Thyroid gland (tissue), 4 donors: ENCODE data around the gene FOXD2. TPM values are rescaled to one million over a fixed set of nuclear protein-coding genes. Genes with fewer than 3 reads are reported as not detected.

Experiments
- DNase-seq, 2 donors: peaks; one replicate each; pipeline ENCODE4 v3.0.0-alpha.2; 2019
- H3K27ac ChIP-seq, 3 donors: fragments of 200-600 bp; sonication (generic); 1 replicate in 2 of 3; 2 replicates in 1 of 3; pipeline ENCODE4 v1.5.1; 2016 to 2019; ENCODE audit warnings: mild to moderate bottlenecking in 1 of 3, moderate library complexity in 1 of 3
- H3K27me3 ChIP-seq: fragments of 200-600 bp; sonication (generic); one replicate; pipeline ENCODE4 v1.5.1; 2019
- H3K36me3 ChIP-seq, 2 donors: fragments of 200-600 bp; sonication (generic); one replicate each; pipeline ENCODE4 v1.5.1; 2016 to 2019
- H3K4me1 ChIP-seq, 2 donors: fragments of 200-600 bp; sonication (generic); one replicate each; pipeline ENCODE4 v1.5.1; 2017 to 2019
- H3K4me3 ChIP-seq, 3 donors: fragments of 200-600 bp; sonication (generic); replicated peaks in 1 of 3; 1 replicate in 2 of 3; 2 replicates in 1 of 3; pipeline ENCODE4 v1.5.1; 2016; ENCODE audit warnings: mild to moderate bottlenecking in 1 of 3
- H3K9me3 ChIP-seq: fragments of 200-600 bp; sonication (generic); one replicate; pipeline ENCODE4 v1.5.1; 2017
- CTCF ChIP-seq, 6 experiments: fragments of 200-600 bp in 3 of 6; fragments of 450-650 bp in 3 of 6; sonication (generic) in 3 of 6; IDR thresholded peaks; one replicate each; pipeline ENCODE4 v1.5.1; 2016 to 2019; ENCODE audit warnings: antibody characterized with exemption in 6 of 6, mild to moderate bottlenecking in 2 of 6, inconsistent platforms in 1 of 6, moderate library complexity in 1 of 6
- POLR2A ChIP-seq, 2 donors: fragments of 450-650 bp; IDR thresholded peaks; one replicate each; pipeline ENCODE4 v1.6.1; 2017; ENCODE audit warnings: antibody characterized with exemption in 2 of 2, mild to moderate bottlenecking in 2 of 2, moderate library complexity in 1 of 2
- WGBS, 2 donors: methylation state at CpG; one replicate each; pipeline ENCODE4 v1.1.5; 2017; 5-methylcytosine and 5-hydroxymethylcytosine counted together
- intact Hi-C: fragments of 100-400 bp; cut with DNase I; formaldehyde crosslinking; loops from one replicate; pipeline ENCODE4 v1.15.1; 2023
- total RNA-seq, 4 donors: library from RNA; depleted of rRNA; stranded (reverse); fragments of >200 nt; gene quantifications; one replicate each; pipeline ENCODE4 v1.2.3, GENCODE V29; 2016

The FOXD2 gene
- total RNA-seq, 4 donors from 2014 or later: 0.11 to 0.54 TPM; not detected in 2

GRCh38 chr1:47432071-47433036 is 5.5 kb upstream of the FOXD2 start:
- H3K27me3 ChIP-seq: peaks cover 29% of the 10 kb centered on the region
- intact Hi-C loops: loop anchor here (10.0 kb wide), 1 partner anchor 248 kb away; no protein-coding TSS in a partner anchor
- H3K36me3 ChIP-seq: no peaks in the 10 kb centered on the region
- 13 to 20% methylated on average over 19 to 25 of the region's 32 CpGs for WGBS, 2 donors
- no peak overlapping the region for H3K27ac ChIP-seq
- TF ChIP-seq POLR2A (IDR thresholded peaks at IDR 0.05) (no peak), CTCF (IDR thresholded peaks at IDR 0.05) (peak in 5 of 6 experiments; percentile 22 to 76 (median 55))
- DNase-seq: peak; percentile 74 to 77
- no peaks in the 10 kb centered on the region for H3K9me3 ChIP-seq
- peaks cover 21 to 32% of the 10 kb centered on the region in 2 donors for H3K4me1 ChIP-seq
- no peak overlapping the region for H3K4me3 ChIP-seq

DNA sequence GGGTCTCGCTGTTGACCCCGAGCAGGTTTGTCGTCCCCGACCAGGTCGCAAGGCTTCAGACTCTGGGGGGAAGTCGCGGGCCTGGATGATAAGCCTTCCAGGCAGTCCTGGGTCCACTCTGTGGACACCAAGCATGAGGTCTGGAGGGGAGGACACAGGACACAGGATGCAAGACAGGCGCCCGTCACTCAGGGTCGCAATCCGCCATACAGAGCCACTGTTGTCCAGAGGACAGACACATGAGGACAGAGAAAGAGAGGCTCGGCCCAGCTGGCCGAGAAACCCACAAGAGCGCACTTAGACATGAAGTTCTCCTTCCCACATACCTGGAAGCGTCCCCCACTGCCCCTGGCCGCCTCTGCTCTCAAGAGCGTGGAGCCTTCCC is 4.8 kb upstream of the FOXD2 start:
- no peak for DNase-seq
- H3K27me3 ChIP-seq: peaks cover 26% of the 10 kb centered on the region
- no peaks in the 10 kb centered on the region for H3K36me3 ChIP-seq
- no peaks in the 10 kb centered on the region for H3K9me3 ChIP-seq
- no peak for TF ChIP-seq POLR2A (IDR thresholded peaks at IDR 0.05)
- TF ChIP-seq CTCF (IDR thresholded peaks at IDR 0.05): no peak
- H3K4me1 ChIP-seq: peaks cover 21 to 32% of the 10 kb centered on the region in 2 donors
- H3K27ac ChIP-seq: no peak overlapping the region
- 46 to 51% methylated on average over 10 to 11 of the region's 17 CpGs for whole genome bisulfite sequencing, 2 donors
- intact Hi-C loops: loop anchor here (10.0 kb wide), 1 partner anchor 248 kb away; no protein-coding TSS in a partner anchor
- H3K4me3 ChIP-seq: no peak overlapping the region

- Histone ChIP-seq H3K4me3 (no peak overlapping the region), H3K9me3 (no peaks in the 10 kb centered on the region), H3K36me3 (no peaks in the 10 kb centered on the region), H3K4me1 (peaks cover 21 to 33% of the 10 kb centered on the region in 2 donors), H3K27me3 (peaks cover 21% of the 10 kb centered on the region), H3K27ac (no peak overlapping the region)
- intact Hi-C loops: loop anchor here (10.0 kb wide), 1 partner anchor 249 kb away; no protein-coding TSS in a partner anchor
- TF ChIP-seq CTCF (IDR thresholded peaks at IDR 0.05) (no peak), POLR2A (IDR thresholded peaks at IDR 0.05) (no peak)
- no peak for DNase-seq
- WGBS, 2 donors: 25 to 27% methylated on average over 14 to 23 of the region's 30 CpGs
Measured at GRCh38 chr1:47433477-47434050, 4.3 kb upstream of the FOXD2 start.

DNA sequence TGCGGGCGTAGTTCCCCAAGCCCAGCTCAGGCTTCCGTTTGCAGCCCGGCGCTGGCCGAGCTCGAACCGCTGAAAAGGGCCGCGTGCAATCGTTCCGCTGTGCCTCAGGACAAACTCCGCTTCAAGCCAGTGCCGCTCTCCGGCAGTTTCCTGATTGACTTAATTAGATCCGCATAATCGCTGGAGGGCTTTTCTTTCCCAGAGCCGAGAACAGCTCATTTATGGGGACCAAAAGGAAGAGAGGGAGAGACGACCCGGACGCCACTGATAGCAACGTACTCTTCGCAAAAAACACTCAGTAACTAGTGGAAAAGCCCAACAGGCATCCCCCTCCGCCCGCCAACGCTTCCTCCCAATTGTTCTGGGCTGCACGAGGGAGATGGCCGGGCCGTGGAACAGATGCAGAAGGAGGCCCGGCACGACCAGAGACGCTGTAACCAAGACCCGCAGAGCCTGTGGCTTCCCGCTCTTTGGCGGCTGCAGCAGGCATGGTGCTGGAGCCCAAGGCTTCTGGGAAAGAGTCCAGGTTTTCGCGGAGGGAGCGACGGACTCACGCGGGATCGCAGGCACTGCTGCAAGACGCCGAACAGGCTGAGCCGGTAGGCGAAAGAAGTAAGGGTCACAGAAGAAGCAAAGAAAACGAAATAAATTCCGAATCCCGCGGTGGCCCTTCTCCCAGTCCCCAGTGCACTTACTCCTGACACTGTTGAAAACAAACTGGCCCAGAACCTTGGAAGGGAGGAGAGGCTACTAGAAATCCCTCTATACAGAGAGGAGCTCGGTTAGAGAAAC is 3.6 kb upstream of the FOXD2 start:
- 6 to 23% methylated on average over 41 to 44 of the region's 51 CpGs for WGBS, 2 donors
- no peaks in the 10 kb centered on the region for H3K9me3 ChIP-seq
- no peaks in the 10 kb centered on the region for H3K36me3 ChIP-seq
- intact Hi-C loops: loop anchor here (10.0 kb wide), 1 partner anchor 249 kb away; no protein-coding TSS in a partner anchor
- no peak overlapping the region for H3K4me3 ChIP-seq
- H3K4me1 ChIP-seq: peaks cover 21 to 40% of the 10 kb centered on the region in 2 donors
- H3K27me3 ChIP-seq: peaks cover 23% of the 10 kb centered on the region
- TF ChIP-seq POLR2A (IDR thresholded peaks at IDR 0.05): no peak
- TF ChIP-seq CTCF (IDR thresholded peaks at IDR 0.05): no peak
- H3K27ac ChIP-seq: no peak overlapping the region
- peak; percentile 69 to 73 for DNase-seq
